Ovary (tissue), 3 donors: ENCODE measurements around the gene ZAR1.
"Not testable (repeated sequence)": the region's sequence is repeated elsewhere in the genome, so short reads cannot be mapped to it uniquely, and the experiment has no call there.

Source experiments
- EP300 ChIP-seq: sonication (generic); formaldehyde crosslinking; IDR thresholded peaks from one replicate; pipeline ENCODE4 v1.6.1; 2017; ENCODE audit warnings: antibody characterized with exemption
- POLR2A ChIP-seq: fragments of 450-650 bp; IDR thresholded peaks from one replicate; pipeline ENCODE4 v1.6.1; 2017; ENCODE audit warnings: antibody characterized with exemption, mild to moderate bottlenecking, moderate library complexity
- TF ChIP-seq, protein P1 (sequence below), 3 donors: fragments of 450-650 bp in 2 of 3; fragments of 200-600 bp in 1 of 3; IDR thresholded peaks; one replicate each; pipeline versions ENCODE4 v1.5.1 to v1.8.0; 2016 to 2022; ENCODE audit warnings: antibody characterized with exemption in 3 of 3, mild to moderate bottlenecking in 1 of 3
- donor health status: DM: no; HTN: no; CAD: no.

DNA sequence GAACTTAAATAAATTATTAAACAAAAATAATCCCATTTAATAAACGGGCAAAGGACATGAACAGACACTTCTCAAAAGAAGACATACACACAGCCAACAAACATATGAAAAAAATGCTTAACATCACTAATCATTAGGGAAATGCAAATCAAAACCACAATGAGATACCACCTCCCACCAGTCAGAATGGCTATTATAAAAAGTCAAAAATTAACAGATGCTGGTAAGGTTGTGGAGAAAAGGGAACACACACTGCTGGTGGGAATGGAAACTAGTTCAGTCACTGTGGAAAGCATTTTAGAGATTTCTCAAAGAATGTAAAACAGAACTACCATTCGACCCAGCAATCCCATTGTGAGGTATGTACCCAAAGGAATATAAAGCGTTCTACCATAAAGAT is 38.4 kb upstream of the ZAR1 start:
- TF ChIP-seq, protein P1, sequence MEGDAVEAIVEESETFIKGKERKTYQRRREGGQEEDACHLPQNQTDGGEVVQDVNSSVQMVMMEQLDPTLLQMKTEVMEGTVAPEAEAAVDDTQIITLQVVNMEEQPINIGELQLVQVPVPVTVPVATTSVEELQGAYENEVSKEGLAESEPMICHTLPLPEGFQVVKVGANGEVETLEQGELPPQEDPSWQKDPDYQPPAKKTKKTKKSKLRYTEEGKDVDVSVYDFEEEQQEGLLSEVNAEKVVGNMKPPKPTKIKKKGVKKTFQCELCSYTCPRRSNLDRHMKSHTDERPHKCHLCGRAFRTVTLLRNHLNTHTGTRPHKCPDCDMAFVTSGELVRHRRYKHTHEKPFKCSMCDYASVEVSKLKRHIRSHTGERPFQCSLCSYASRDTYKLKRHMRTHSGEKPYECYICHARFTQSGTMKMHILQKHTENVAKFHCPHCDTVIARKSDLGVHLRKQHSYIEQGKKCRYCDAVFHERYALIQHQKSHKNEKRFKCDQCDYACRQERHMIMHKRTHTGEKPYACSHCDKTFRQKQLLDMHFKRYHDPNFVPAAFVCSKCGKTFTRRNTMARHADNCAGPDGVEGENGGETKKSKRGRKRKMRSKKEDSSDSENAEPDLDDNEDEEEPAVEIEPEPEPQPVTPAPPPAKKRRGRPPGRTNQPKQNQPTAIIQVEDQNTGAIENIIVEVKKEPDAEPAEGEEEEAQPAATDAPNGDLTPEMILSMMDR (IDR thresholded peaks at IDR 0.05): not testable (repeated sequence)
- TF ChIP-seq POLR2A, EP300: not testable (repeated sequence)
